GM21367 (cell line): ENCODE data around the gene RPL37A.

Experiments used
- ATAC-seq: cut with Tn5 transposase; IDR thresholded peaks from one replicate; pipeline ENCODE4 v1.9.1; 2021; ENCODE audit not compliant: unreplicated experiment

RPL37A gene

GRCh38 chr2:216498379-216499352, at the start of gene RPL37A:
TSS of gene RPL37A (plus strand) at chr2:216498844. CDS start at chr2:216498875, 31 bp downstream.
- peak; percentile 85 for ATAC-seq

- ATAC-seq, result no peak
Measured at GRCh38 chr2:216450346-216450745, 48.3 kb upstream of the RPL37A start.

GRCh38 chr2:216450784-216451183, 47.9 kb upstream of the RPL37A start:
- no peak for ATAC-seq

GRCh38 chr2:216453955-216454614, 44.6 kb upstream of the RPL37A start:
- ATAC-seq, result no peak

- ATAC-seq, result no peak
Measured at GRCh38 chr2:216463148-216463547, 35.5 kb upstream of the RPL37A start.

GRCh38 chr2:216464104-216464720, 34.4 kb upstream of the RPL37A start:
- ATAC-seq, result no peak

- ATAC-seq, result no peak
Measured at GRCh38 chr2:216465579-216466195, 33.0 kb upstream of the RPL37A start.

- ATAC-seq, result no peak
Measured at GRCh38 chr2:216467845-216468244, 30.8 kb upstream of the RPL37A start.

- no peak for ATAC-seq
Measured at GRCh38 chr2:216469661-216470060, 29.0 kb upstream of the RPL37A start.

- ATAC-seq, result no peak
Measured at GRCh38 chr2:216473187-216473586, 25.5 kb upstream of the RPL37A start.

GRCh38 chr2:216474925-216475670, 23.5 kb upstream of the RPL37A start:
- peak; percentile 63 for ATAC-seq

GRCh38 chr2:216475767-216476166, 22.9 kb upstream of the RPL37A start:
- ATAC-seq, result no peak

- ATAC-seq, result no peak
Measured at GRCh38 chr2:216477283-216478035, 21.2 kb upstream of the RPL37A start.

- no peak for ATAC-seq
Measured at GRCh38 chr2:216478151-216478550, 20.5 kb upstream of the RPL37A start.

GRCh38 chr2:216478791-216479190, 19.9 kb upstream of the RPL37A start:
- no peak for ATAC-seq

GRCh38 chr2:216480221-216480620, 18.4 kb upstream of the RPL37A start:
- no peak for ATAC-seq

- ATAC-seq, result no peak
Measured at GRCh38 chr2:216482640-216483039, 16.0 kb upstream of the RPL37A start.

GRCh38 chr2:216485237-216485636, 13.4 kb upstream of the RPL37A start:
- ATAC-seq, result no peak

GRCh38 chr2:216485745-216486144, 12.9 kb upstream of the RPL37A start:
- ATAC-seq, result no peak

GRCh38 chr2:216486271-216486670, 12.4 kb upstream of the RPL37A start:
- ATAC-seq, result no peak
